GM19023 (cell line): Measurements from ENCODE around the gene OR2T8.

Experiments used
- ATAC-seq: cut with Tn5 transposase; IDR thresholded peaks from one replicate; pipeline ENCODE4 v1.9.1; 2021; ENCODE audit warnings: mild to moderate bottlenecking, moderate library complexity; ENCODE audit not compliant: unreplicated experiment

Gene OR2T8

GRCh38 chr1:247953408-247953807 is 33.4 kb downstream of the OR2T8 start:
- ATAC-seq, result no peak

GRCh38 chr1:247961791-247962190 is 41.7 kb downstream of the OR2T8 start:
- no peak for ATAC-seq

GRCh38 chr1:247962911-247963588 is 43.0 kb downstream of the OR2T8 start:
- ATAC-seq, result no peak

- no peak for ATAC-seq
These were observed 44.9 kb downstream of the OR2T8 start, which contains the start of gene OR2AK2 for GRCh38 chr1:247964933-247965332. Gene OR2AK2, plus strand, starts transcription at chr1:247965233. Its CDS starts 144 bp downstream, at chr1:247965377.

- ATAC-seq, result peak; percentile 52
These were observed 46.6 kb downstream of the OR2T8 start for GRCh38 chr1:247966532-247967204.
